ENCODE data around the gene ENO1.

ENO1 gene

DNA sequence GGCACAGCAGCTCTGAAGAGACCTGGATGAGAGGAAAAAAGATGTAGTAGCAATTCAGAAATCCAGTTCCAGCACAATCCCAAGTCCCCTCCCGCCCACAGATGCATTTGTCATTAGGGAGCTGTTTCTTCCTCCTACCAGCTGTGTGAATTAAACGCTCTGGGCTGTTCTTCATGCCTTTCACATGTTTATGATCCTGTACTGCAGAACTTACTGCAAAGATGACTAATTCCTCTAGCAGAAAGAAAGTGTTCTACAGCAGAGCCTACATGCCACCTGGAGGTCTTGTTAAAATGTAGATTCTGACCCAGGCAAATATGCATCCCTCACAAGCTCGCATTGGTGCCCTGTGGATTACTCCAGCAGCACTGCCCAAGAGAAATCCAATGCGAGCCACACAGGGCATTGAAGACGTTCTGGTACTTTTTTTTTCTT is 6.5 kb downstream of the ENO1 start:
- Histone ChIP-seq H3K9me3 (ENCODE audit: insufficient read depth, low read length, severe bottlenecking) (no peaks in the 10 kb centered on the region), H3K36me3 (ENCODE audit: insufficient read depth, low read length) (peaks cover 99% of the 10 kb centered on the region), H3K27me3 (ENCODE audit: insufficient read depth, low read length, poor library complexity) (no peaks in the 10 kb centered on the region), H3K79me2 (ENCODE audit: insufficient read depth, low read length) (peaks cover 100% of the 10 kb centered on the region), H3K4me3 (ENCODE audit: low read depth in 1 of 2, low read length in 2 of 2) (peak overlapping the region in 1 of 2 experiments; percentile 41; a peak in 1 of 4 replicates), H2AFZ (ENCODE audit: low read depth, low read length) (no peak overlapping the region), H3K4me2 (ENCODE audit: insufficient read depth, low read length) (peak overlapping the region; percentile 69), H4K20me1 (ENCODE audit: insufficient read depth, low read length) (peaks cover 93% of the 10 kb centered on the region), H3K4me1 (ENCODE audit: insufficient read depth, low read length) (peaks cover 73% of the 10 kb centered on the region), H3K27ac (ENCODE audit: low read length) (peak overlapping the region; percentile 16; the same call in 1 of the 2 replicates), H3K9ac (ENCODE audit: low read depth, low read length) (peak overlapping the region; percentile 97; the same call in 1 of the 2 replicates)
- no peak for TF ChIP-seq EZH2 (IDR thresholded peaks at IDR 0.05; ENCODE audit: borderline replicate concordance, low read depth, low read length, severe bottlenecking)
- TF ChIP-seq, protein P1, sequence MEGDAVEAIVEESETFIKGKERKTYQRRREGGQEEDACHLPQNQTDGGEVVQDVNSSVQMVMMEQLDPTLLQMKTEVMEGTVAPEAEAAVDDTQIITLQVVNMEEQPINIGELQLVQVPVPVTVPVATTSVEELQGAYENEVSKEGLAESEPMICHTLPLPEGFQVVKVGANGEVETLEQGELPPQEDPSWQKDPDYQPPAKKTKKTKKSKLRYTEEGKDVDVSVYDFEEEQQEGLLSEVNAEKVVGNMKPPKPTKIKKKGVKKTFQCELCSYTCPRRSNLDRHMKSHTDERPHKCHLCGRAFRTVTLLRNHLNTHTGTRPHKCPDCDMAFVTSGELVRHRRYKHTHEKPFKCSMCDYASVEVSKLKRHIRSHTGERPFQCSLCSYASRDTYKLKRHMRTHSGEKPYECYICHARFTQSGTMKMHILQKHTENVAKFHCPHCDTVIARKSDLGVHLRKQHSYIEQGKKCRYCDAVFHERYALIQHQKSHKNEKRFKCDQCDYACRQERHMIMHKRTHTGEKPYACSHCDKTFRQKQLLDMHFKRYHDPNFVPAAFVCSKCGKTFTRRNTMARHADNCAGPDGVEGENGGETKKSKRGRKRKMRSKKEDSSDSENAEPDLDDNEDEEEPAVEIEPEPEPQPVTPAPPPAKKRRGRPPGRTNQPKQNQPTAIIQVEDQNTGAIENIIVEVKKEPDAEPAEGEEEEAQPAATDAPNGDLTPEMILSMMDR (IDR thresholded peaks at IDR 0.05; ENCODE audit: borderline replicate concordance, extremely low read depth, low read length, poor library complexity, severe bottlenecking): no peak
- DNase-seq (no peak), ATAC-seq (ENCODE audit: insufficient read depth, low read depth) (no peak)

DNA sequence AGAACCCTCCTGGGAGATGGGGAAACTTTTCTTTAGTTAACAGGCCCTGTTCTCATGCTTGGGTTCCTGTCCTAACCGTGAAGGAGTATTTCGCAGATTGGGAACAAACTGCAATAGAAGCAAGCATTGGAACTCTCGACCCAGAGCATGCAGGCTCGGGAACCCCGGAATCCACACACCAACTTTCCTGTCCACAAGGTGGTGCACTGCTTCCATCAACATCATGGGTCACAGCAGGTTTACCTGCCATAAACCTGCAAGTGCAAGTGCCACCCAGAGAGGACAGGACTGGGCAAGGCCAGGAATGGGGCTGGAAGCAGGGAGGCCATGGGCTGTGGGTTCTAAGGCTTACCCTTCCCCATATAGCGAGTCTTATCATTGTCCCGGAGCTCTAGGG is 6.9 kb downstream of the ENO1 start:
- H3K4me1 ChIP-seq (ENCODE audit: insufficient read depth, low read length): peaks cover 69% of the 10 kb centered on the region
- peak overlapping the region in 1 of 2 experiments; percentile 41; a peak in 2 of 4 replicates for H3K4me3 ChIP-seq (ENCODE audit: low read depth in 1 of 2, low read length in 2 of 2)
- peaks cover 100% of the 10 kb centered on the region for H3K79me2 ChIP-seq (ENCODE audit: insufficient read depth, low read length)
- H2AFZ ChIP-seq (ENCODE audit: low read depth, low read length): no peak overlapping the region
- no peaks in the 10 kb centered on the region for H3K27me3 ChIP-seq (ENCODE audit: insufficient read depth, low read length, poor library complexity)
- peaks cover 99% of the 10 kb centered on the region for H3K36me3 ChIP-seq (ENCODE audit: insufficient read depth, low read length)
- no peak for ATAC-seq (ENCODE audit: insufficient read depth, low read depth)
- DNase-seq: no peak
- H3K4me2 ChIP-seq (ENCODE audit: insufficient read depth, low read length): peak overlapping the region; percentile 69
- H3K9ac ChIP-seq (ENCODE audit: low read depth, low read length): peak overlapping the region; percentile 97; the same call in 1 of the 2 replicates
- H4K20me1 ChIP-seq (ENCODE audit: insufficient read depth, low read length): peaks cover 93% of the 10 kb centered on the region
- no peak for TF ChIP-seq EZH2 (IDR thresholded peaks at IDR 0.05; ENCODE audit: borderline replicate concordance, low read depth, low read length, severe bottlenecking)
- TF ChIP-seq, protein P1 (IDR thresholded peaks at IDR 0.05; ENCODE audit: borderline replicate concordance, extremely low read depth, low read length, poor library complexity, severe bottlenecking): peak; percentile 50
- no peaks in the 10 kb centered on the region for H3K9me3 ChIP-seq (ENCODE audit: insufficient read depth, low read length, severe bottlenecking)
- peak overlapping the region; percentile 16; the same call in 1 of the 2 replicates for H3K27ac ChIP-seq (ENCODE audit: low read length)

DNA sequence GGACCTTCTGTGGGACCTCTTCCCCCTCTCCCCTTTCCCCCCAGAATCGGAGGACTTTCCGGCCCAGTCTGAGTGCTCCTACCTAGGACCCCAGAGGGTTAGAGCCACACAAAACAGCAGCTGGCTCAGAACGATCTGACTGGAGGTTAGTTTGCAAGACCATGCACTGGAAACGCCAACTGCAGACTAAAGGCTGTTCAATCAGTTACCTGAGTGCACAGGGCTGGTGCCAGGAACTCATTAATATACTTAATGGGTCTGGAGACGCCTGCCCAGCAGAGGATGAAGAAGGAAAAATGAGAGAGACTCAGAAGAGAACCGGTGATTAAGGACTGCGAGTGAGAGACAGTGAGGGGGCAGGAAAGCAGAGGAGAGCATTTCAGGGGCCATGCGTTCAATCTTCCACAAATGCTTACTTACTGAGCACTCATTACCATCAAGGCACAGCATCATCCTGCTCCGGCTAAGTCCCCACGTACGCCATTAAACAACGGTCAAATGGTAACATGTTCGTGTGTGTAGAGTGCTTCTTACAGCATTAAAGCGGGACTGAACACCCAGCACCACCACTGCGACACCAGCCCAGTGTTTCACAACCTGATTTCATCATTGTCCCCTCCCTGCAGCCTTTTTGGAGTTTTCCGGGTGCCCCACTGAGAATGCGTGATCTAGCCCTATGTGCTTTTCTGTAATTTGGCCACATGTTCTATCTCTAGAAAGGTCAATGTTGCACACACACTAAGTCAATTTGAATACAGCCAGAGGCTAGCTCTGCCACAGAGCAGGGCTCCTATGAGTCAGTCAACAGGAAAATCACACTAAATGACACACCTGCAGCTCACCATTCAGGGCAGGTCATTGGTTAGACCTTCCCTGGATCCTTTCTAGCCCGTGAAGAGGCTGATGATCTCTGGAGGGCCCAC is 7.6 kb downstream of the ENO1 start:
- ATAC-seq (ENCODE audit: insufficient read depth, low read depth) (no peak), DNase-seq (no peak)
- H4K20me1 ChIP-seq (ENCODE audit: insufficient read depth, low read length): peaks cover 91% of the 10 kb centered on the region
- peak overlapping the region in 1 of 2 experiments; percentile 41; a peak in 2 of 4 replicates for H3K4me3 ChIP-seq (ENCODE audit: low read depth in 1 of 2, low read length in 2 of 2)
- no peak overlapping the region for H2AFZ ChIP-seq (ENCODE audit: low read depth, low read length)
- no peaks in the 10 kb centered on the region for H3K27me3 ChIP-seq (ENCODE audit: insufficient read depth, low read length, poor library complexity)
- H3K4me1 ChIP-seq (ENCODE audit: insufficient read depth, low read length): peaks cover 63% of the 10 kb centered on the region
- H3K9me3 ChIP-seq (ENCODE audit: insufficient read depth, low read length, severe bottlenecking): no peaks in the 10 kb centered on the region
- H3K79me2 ChIP-seq (ENCODE audit: insufficient read depth, low read length): peaks cover 98% of the 10 kb centered on the region
- H3K27ac ChIP-seq (ENCODE audit: low read length): peak overlapping the region; percentile 22; the same call in 1 of the 2 replicates
- peak overlapping the region; percentile 69 for H3K4me2 ChIP-seq (ENCODE audit: insufficient read depth, low read length)
- peak overlapping the region; percentile 97; the same call in 1 of the 2 replicates for H3K9ac ChIP-seq (ENCODE audit: low read depth, low read length)
- peaks cover 99% of the 10 kb centered on the region for H3K36me3 ChIP-seq (ENCODE audit: insufficient read depth, low read length)
- TF ChIP-seq, protein P1 (IDR thresholded peaks at IDR 0.05; ENCODE audit: borderline replicate concordance, extremely low read depth, low read length, poor library complexity, severe bottlenecking): no peak
- no peak for TF ChIP-seq EZH2 (IDR thresholded peaks at IDR 0.05; ENCODE audit: borderline replicate concordance, low read depth, low read length, severe bottlenecking)

All from DND-41 (cell line).